Astrocyte of the cerebellum (primary cell): Measurements from ENCODE around the gene HSPA12A.

Experiments
- DNase-seq: peaks from one replicate; pipeline ENCODE4 v3.0.0-alpha.2; 2011; ENCODE audit warnings: low read depth
- H3K4me3 ChIP-seq: 2 replicates; pipeline ENCODE4 v1.5.1; 2011; ENCODE audit warnings: mild to moderate bottlenecking, low read depth, low read length, moderate library complexity
- CTCF ChIP-seq: IDR thresholded peaks from 2 replicates; pipeline ENCODE4 v1.5.1; 2012; ENCODE audit warnings: low read length, low read depth, moderate library complexity, mild to moderate bottlenecking; ENCODE audit errors: missing control alignments
- in situ Hi-C: cut with HindIII; loops from 2 replicates; pipeline ENCODE4 v1.10.0; 2017; ENCODE audit warnings: low sequenced_read_pairs

The HSPA12A gene

GRCh38 chr10:116771101-116771958 lies 29.0 kb upstream of the HSPA12A start:
- no peak for DNase-seq

GRCh38 chr10:116770281-116770680 lies 27.9 kb upstream of the HSPA12A start:
- no peak for TF ChIP-seq CTCF

More at GRCh38 chr10:116771101-116771958, 29.0 kb upstream of the HSPA12A start:
- no peak for TF ChIP-seq CTCF
- H3K4me3 ChIP-seq: no peak overlapping the region
- in situ Hi-C loops: no loop called here

GRCh38 chr10:116769791-116770190 lies 27.4 kb upstream of the HSPA12A start:
- H3K4me3 ChIP-seq: no peak overlapping the region
- no peak for TF ChIP-seq CTCF
- in situ Hi-C loops: no loop called here
- DNase-seq: no peak

More at GRCh38 chr10:116770281-116770680, 27.9 kb upstream of the HSPA12A start:
- DNase-seq: no peak
- no peak overlapping the region for H3K4me3 ChIP-seq
- in situ Hi-C loops: no loop called here

- DNase-seq: no peak
- no peak for TF ChIP-seq CTCF
- H3K4me3 ChIP-seq: no peak overlapping the region
- in situ Hi-C loops: no loop called here
These were observed 27.0 kb upstream of the HSPA12A start for GRCh38 chr10:116769368-116769767.

- no peak for DNase-seq
- H3K4me3 ChIP-seq: no peak overlapping the region
- in situ Hi-C loops: no loop called here
- no peak for TF ChIP-seq CTCF
These were observed 26.4 kb upstream of the HSPA12A start for GRCh38 chr10:116768786-116769185.

GRCh38 chr10:116766837-116767634 lies 24.7 kb upstream of the HSPA12A start:
- H3K4me3 ChIP-seq: no peak overlapping the region
- TF ChIP-seq CTCF: no peak
- in situ Hi-C loops: no loop called here
- DNase-seq: no peak
